Spleen (tissue), 7 donors: Measurements from ENCODE around the gene BYSL.

Experiments
- CTCF ChIP-seq, 11 experiments: fragments of 200-600 bp in 7 of 11; fragments of 450-650 bp in 4 of 11; sonication (generic) in 4 of 11; IDR thresholded peaks in 8 of 11; conservative IDR thresholded peaks in 3 of 11; 1 replicate in 7 of 11; 2 replicates in 4 of 11; pipeline versions ENCODE4 v1.4.0 to v1.8.0; 2016 to 2021; ENCODE audit warnings: antibody characterized with exemption in 11 of 11, inconsistent platforms in 4 of 11, mild to moderate bottlenecking in 1 of 11
- POLR2A ChIP-seq, 3 donors: fragments of 450-650 bp; IDR thresholded peaks; one replicate each; pipeline ENCODE4 v1.5.1; 2017; ENCODE audit warnings: antibody characterized with exemption in 3 of 3, mild to moderate bottlenecking in 1 of 3
- donor health status: DM: no; HTN: no; CAD: no; lungs with moderate emphysema.
- donor health status: DM: no; HTN: no; CAD: no.
- donor health status: DM: no; HTN: no; CAD: no.

- TF ChIP-seq POLR2A (IDR thresholded peaks at IDR 0.05) (no peak), CTCF (IDR thresholded peaks at IDR 0.05 in 8 of 11, conservative IDR thresholded peaks at IDR 0.05 in 3 of 11) (no peak)
Measured at GRCh38 chr6:41909727-41910126, 11.6 kb upstream of the BYSL start.
